Gastroesophageal sphincter (tissue), 4 donors: Measurements from ENCODE around the gene RCOR3. TPM values are rescaled to one million over a fixed set of nuclear protein-coding genes. Genes with fewer than 3 reads are reported as not detected.

Experiments
- ATAC-seq: fragments of 150-250 bp; one replicate; pipeline ENCODE4 v1.9.1; 2016; ENCODE audit warnings: mild to moderate bottlenecking, moderate library complexity
- H3K27ac ChIP-seq, 4 donors: fragments of 200-600 bp; sonication (generic) in 3 of 4; 1 replicate in 3 of 4; 2 replicates in 1 of 4; pipeline ENCODE4 v1.5.1; 2016 to 2019
- H3K27me3 ChIP-seq: fragments of 200-600 bp; sonication (generic); one replicate; pipeline ENCODE4 v1.5.1; 2019
- H3K36me3 ChIP-seq, 2 donors: fragments of 200-600 bp; sonication (generic); one replicate each; pipeline ENCODE4 v1.5.1; 2019; ENCODE audit warnings: control low read depth in 1 of 2
- H3K4me1 ChIP-seq, 3 donors: fragments of 200-600 bp; sonication (generic); 1 replicate in 2 of 3; 2 replicates in 1 of 3; pipeline ENCODE4 v1.5.1; 2016 to 2019; ENCODE audit warnings: control low read depth in 2 of 3
- H3K4me3 ChIP-seq, 2 donors: fragments of 200-600 bp; sonication (generic); one replicate each; pipeline ENCODE4 v1.5.1; 2019; ENCODE audit warnings: mild to moderate bottlenecking in 1 of 2, moderate library complexity in 1 of 2
- H3K9me3 ChIP-seq, 3 donors: fragments of 200-600 bp; sonication (generic); one replicate each; pipeline ENCODE4 v1.5.1; 2017 to 2019; ENCODE audit warnings: control low read depth in 2 of 3
- EP300 ChIP-seq: sonication (generic); formaldehyde crosslinking; IDR thresholded peaks from one replicate; pipeline ENCODE4 v1.6.1; 2017; ENCODE audit warnings: antibody characterized with exemption, mild to moderate bottlenecking
- POLR2A ChIP-seq, 2 donors: fragments of 450-650 bp; IDR thresholded peaks; one replicate each; pipeline ENCODE4 v1.6.1; 2017; ENCODE audit warnings: antibody characterized with exemption in 2 of 2, mild to moderate bottlenecking in 2 of 2, moderate library complexity in 1 of 2
- POLR2AphosphoS5 ChIP-seq: sonication (generic); formaldehyde crosslinking; IDR thresholded peaks from one replicate; pipeline ENCODE4 v1.6.1; 2017; ENCODE audit warnings: antibody characterized with exemption
- WGBS, 2 donors: methylation state at CpG; one replicate each; pipeline ENCODE4 v1.1.5; 2018; ENCODE audit warnings: low coverage in 1 of 2; 5-methylcytosine and 5-hydroxymethylcytosine counted together
- total RNA-seq, 4 donors: library from RNA; depleted of rRNA; stranded (reverse); fragments of >200 nt; gene quantifications; one replicate each; pipeline ENCODE4 v1.1.0, GENCODE V29; 2016
- TF ChIP-seq, protein P1 (sequence below), 4 experiments: fragments of 200-600 bp in 2 of 4; fragments of 450-650 bp in 2 of 4; sonication (generic) in 1 of 4; IDR thresholded peaks; one replicate each; pipeline ENCODE4 v1.5.1; 2017 to 2019; ENCODE audit warnings: antibody characterized with exemption in 4 of 4, mild to moderate bottlenecking in 2 of 4, moderate library complexity in 2 of 4

The RCOR3 gene
- total RNA-seq: 10 to 100 TPM; 25.5 to 63.8 (median 36.8) TPM

- 0% methylated on average over 3 of the region's 97 CpGs; no CpG with 5 or more reads in 1 of the 2 donors for WGBS, 2 donors
These were observed at the start of gene RCOR3 for GRCh38 chr1:211258756-211259637. Gene RCOR3 (plus strand): TSS chr1:211259366. CDS start chr1:211259561, 195 bp downstream.

DNA sequence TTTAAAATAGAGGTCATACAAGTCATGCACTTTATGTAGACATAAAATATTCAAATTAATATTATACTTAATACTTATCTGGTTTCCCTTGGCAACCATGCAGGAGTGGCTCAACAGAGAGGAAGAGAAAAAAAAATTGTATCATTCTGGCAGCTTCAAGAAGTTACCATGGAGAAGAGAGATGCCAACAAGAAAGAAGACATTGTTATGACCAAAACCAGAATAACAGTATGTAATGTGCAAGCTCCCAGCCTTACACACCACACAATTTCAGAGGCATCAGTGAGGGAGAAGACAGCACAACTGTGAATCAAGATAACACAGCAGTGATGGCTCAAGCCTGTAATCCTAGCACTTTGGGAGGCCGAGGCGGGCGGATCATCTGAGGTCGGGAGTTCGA lies 49.1 kb upstream of the RCOR3 start:
- WGBS, 2 donors: 94 to 100% methylated on average over 2 to 5 of the region's 5 CpGs
- ATAC-seq: no peak
- no peak overlapping the region for H3K4me3 ChIP-seq
- no peaks in the 10 kb centered on the region for H3K4me1 ChIP-seq
- no peak overlapping the region for H3K27ac ChIP-seq
- H3K27me3 ChIP-seq: no peaks in the 10 kb centered on the region
- TF ChIP-seq POLR2AphosphoS5 (no peak), EP300 (no peak)
- TF ChIP-seq, protein P1, sequence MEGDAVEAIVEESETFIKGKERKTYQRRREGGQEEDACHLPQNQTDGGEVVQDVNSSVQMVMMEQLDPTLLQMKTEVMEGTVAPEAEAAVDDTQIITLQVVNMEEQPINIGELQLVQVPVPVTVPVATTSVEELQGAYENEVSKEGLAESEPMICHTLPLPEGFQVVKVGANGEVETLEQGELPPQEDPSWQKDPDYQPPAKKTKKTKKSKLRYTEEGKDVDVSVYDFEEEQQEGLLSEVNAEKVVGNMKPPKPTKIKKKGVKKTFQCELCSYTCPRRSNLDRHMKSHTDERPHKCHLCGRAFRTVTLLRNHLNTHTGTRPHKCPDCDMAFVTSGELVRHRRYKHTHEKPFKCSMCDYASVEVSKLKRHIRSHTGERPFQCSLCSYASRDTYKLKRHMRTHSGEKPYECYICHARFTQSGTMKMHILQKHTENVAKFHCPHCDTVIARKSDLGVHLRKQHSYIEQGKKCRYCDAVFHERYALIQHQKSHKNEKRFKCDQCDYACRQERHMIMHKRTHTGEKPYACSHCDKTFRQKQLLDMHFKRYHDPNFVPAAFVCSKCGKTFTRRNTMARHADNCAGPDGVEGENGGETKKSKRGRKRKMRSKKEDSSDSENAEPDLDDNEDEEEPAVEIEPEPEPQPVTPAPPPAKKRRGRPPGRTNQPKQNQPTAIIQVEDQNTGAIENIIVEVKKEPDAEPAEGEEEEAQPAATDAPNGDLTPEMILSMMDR (IDR thresholded peaks at IDR 0.05): no peak
- H3K36me3 ChIP-seq: no peaks in the 10 kb centered on the region
- H3K9me3 ChIP-seq: peaks cover 0 to 9% (median 0%) of the 10 kb centered on the region in 3 donors

More at GRCh38 chr1:211258756-211259637, at the start of gene RCOR3:
- ATAC-seq: peak; percentile 91
- TF ChIP-seq, protein P1 (IDR thresholded peaks at IDR 0.05): peak in 3 of 4 experiments; percentile 49 to 71 (median 52)
- TF ChIP-seq POLR2AphosphoS5 (peak; percentile 71), EP300 (no peak), POLR2A (IDR thresholded peaks at IDR 0.05) (peak; percentile 72 to 83)
- Histone ChIP-seq H3K4me1 (peaks cover 3 to 45% (median 4%) of the 10 kb centered on the region in 3 donors), H3K27ac (peak within 1 kb of the TSS; percentile 91 to 100 (median 96)), H3K27me3 (no peaks in the 10 kb centered on the region), H3K4me3 (peak within 1 kb of the TSS; percentile 80 to 96), H3K36me3 (peaks cover 0 to 4% of the 10 kb centered on the region in 2 donors), H3K9me3 (no peaks in the 10 kb centered on the region)

DNA sequence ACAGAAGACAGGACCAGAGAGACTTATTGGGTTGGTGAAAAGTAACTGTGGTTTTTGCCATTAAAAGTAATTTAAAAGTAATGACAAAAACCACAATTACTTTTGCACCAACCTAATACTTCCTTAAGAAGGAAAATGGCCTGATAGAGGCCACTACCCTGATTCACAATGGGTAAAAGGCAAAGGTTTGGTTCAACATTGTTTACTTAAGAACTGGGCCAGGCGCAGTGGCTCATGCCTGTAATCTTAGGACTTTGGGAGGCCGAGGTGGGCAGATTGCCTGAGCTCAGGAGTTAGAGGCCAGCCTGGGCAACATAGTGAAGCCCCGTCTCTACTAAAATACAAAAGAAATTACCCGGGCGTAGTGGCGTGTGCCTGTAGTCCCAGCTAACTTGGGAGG lies 48.2 kb upstream of the RCOR3 start:
- no peak overlapping the region for H3K27ac ChIP-seq
- no peak for TF ChIP-seq POLR2AphosphoS5
- TF ChIP-seq, protein P1 (IDR thresholded peaks at IDR 0.05): no peak
- TF ChIP-seq POLR2A (IDR thresholded peaks at IDR 0.05): no peak
- no peak for TF ChIP-seq EP300
- no peak overlapping the region for H3K4me3 ChIP-seq
- peaks cover 0 to 9% (median 0%) of the 10 kb centered on the region in 3 donors for H3K9me3 ChIP-seq
- H3K4me1 ChIP-seq: no peaks in the 10 kb centered on the region
- no peaks in the 10 kb centered on the region for H3K27me3 ChIP-seq
- ATAC-seq: no peak
- 63 to 78% methylated on average over 1 to 5 of the region's 6 CpGs for whole genome bisulfite sequencing, 2 donors
- no peaks in the 10 kb centered on the region for H3K36me3 ChIP-seq

DNA sequence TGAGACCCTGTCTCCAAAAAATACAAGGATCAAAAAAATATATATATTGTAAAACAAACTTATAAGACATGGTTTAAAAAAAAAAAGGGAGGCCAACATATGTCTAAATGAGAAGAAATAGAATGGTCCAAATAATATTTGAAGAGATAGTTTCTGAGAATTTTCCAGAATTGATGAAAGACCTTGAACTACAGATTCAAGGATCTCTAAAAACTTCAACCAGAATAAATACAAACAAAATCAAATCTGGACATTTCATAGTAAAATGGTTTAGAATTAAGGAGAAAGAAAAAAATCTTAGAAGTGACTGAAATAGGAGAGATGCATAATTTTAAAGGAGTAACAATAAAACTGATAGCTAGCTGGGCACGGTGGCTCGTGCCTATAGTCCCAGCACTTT lies 45.5 kb upstream of the RCOR3 start:
- no peak for ATAC-seq

More for the DNA sequence above, 45.5 kb upstream of the RCOR3 start:
- TF ChIP-seq POLR2A (IDR thresholded peaks at IDR 0.05): no peak
- TF ChIP-seq, protein P1 (IDR thresholded peaks at IDR 0.05): no peak
- no peak for TF ChIP-seq POLR2AphosphoS5
- no peak for TF ChIP-seq EP300
- WGBS, 2 donors: 83 to 100% methylated on average over 2 of the region's 2 CpGs
- H3K4me3 ChIP-seq: no peak overlapping the region
- H3K27me3 ChIP-seq: no peaks in the 10 kb centered on the region
- H3K4me1 ChIP-seq: no peaks in the 10 kb centered on the region
- no peak overlapping the region for H3K27ac ChIP-seq
- H3K36me3 ChIP-seq: no peaks in the 10 kb centered on the region
- no peaks in the 10 kb centered on the region for H3K9me3 ChIP-seq
